ENCODE results near the gene AUH.

- TF ChIP-seq POLR2A (IDR thresholded peaks at IDR 0.05), result no peak
- no peak for TF ChIP-seq CTCF (IDR thresholded peaks at IDR 0.05)
These were observed 171.7 kb downstream of the AUH start for GRCh38 chr9:91190062-91190461.

All from esophagus squamous epithelium (tissue), 4 donors.